Calu3 (cell line): ENCODE measurements around the gene CFD. TPM values are rescaled to one million over a fixed set of nuclear protein-coding genes. Genes with fewer than 3 reads are reported as not detected.
A peak's percentile ranks its signal among the peaks of the same experiment; 100 is the strongest.

ENCODE experiments used
- BruUV-seq: library from RNA; stranded (reverse); fragments of 400-500 nt; replicated peaks from 2 replicates; lab custom pipeline; 2021; lab: Mats Ljungman, UMichigan
- CTCF ChIA-PET: fragments of 300-600 bp; sonication (Branson Sonifier 250); formaldehyde crosslinking; loops from one replicate; lab custom pipeline; 2022; ENCODE audit warnings: antibody characterized with exemption; lab: Charles Lee
- DNase-seq: peaks from one replicate; pipeline ENCODE4 v3.0.0; 2022
- H3K27ac Mint-ChIP-seq: one replicate; pipeline ENCODE4 v1.8.0; 2022; ENCODE audit warnings: mixed read lengths; ENCODE audit not compliant: unreplicated experiment
- H3K27me3 Mint-ChIP-seq: one replicate; pipeline ENCODE4 v1.8.0; 2022; ENCODE audit warnings: mixed read lengths; ENCODE audit not compliant: unreplicated experiment
- H3K36me3 Mint-ChIP-seq: one replicate; pipeline ENCODE4 v1.8.0; 2022; ENCODE audit warnings: mild to moderate bottlenecking, moderate library complexity, mixed read lengths; ENCODE audit not compliant: insufficient read depth, unreplicated experiment
- H3K4me1 Mint-ChIP-seq: one replicate; pipeline ENCODE4 v1.8.0; 2022; ENCODE audit warnings: mild to moderate bottlenecking, low read depth, mixed read lengths; ENCODE audit not compliant: unreplicated experiment
- H3K4me3 Mint-ChIP-seq: one replicate; pipeline ENCODE4 v1.8.0; 2022; ENCODE audit warnings: mild to moderate bottlenecking, low read depth, moderate library complexity, mixed read lengths; ENCODE audit not compliant: unreplicated experiment
- H3K9me3 Mint-ChIP-seq: one replicate; pipeline ENCODE4 v1.8.0; 2022; ENCODE audit warnings: low read depth, mixed read lengths; ENCODE audit not compliant: unreplicated experiment
- CTCF ChIP-seq: fragments of 200-600 bp; IDR thresholded peaks from one replicate; pipeline ENCODE4 v1.8.0; 2022; ENCODE audit warnings: antibody characterized with exemption; ENCODE audit not compliant: unreplicated experiment
- intact Hi-C: fragments of 100-400 bp; cut with micrococcal nuclease; formaldehyde crosslinking; loops from one replicate; pipeline ENCODE4 v1.10.0; 2022; ENCODE audit not compliant: unreplicated experiment
- total RNA-seq: library from RNA; stranded (reverse); gene quantifications from 2 replicates; pipeline ENCODE4 v1.2.3, GENCODE V29; 2022

Gene CFD
- total RNA-seq, 1 experiment from 2014 or later: 2.3 TPM

DNA sequence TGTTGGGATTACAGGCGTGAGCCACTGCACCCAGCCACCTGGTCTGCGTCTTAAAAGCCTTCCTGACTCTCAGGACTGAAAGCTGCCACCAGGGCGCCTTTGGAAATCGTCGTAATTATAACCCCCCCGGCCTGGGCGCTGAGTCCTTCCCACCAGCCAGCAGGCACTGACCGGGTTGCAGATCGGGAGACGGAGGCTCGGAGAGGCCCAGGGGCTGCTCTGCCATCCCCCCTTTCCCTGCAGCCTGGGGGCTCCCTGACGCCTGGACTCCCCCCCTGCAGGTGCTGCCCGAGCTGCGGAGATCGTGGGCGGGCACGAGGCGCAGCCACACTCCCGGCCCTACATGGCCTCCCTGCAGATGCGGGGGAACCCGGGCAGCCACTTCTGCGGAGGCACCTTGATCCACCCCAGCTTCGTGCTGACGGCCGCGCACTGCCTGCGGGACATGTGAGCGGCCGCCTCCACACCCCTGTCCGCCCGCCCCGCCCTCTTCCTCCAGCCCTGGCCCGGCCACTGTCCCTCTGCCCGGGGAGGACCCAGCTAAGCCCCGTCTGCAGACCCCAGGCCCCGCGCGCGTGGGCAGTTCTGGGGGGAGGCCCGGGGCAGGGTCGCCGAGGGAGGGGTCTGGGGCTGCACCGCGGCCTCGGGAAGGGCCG lies 16.2 kb upstream of the CFD start:
- peak; percentile 40 for DNase-seq
- no peak for TF ChIP-seq CTCF
- no TSS peak for BruUV-seq
- Mint-ChIP-seq H3K9me3 (peaks cover 3% of the 10 kb centered on the region), H3K4me1 (peaks cover 9% of the 10 kb centered on the region), H3K27ac (no peak overlapping the region), H3K36me3 (peaks cover 3% of the 10 kb centered on the region), H3K4me3 (peak overlapping the region; percentile 24), H3K27me3 (peaks cover 59% of the 10 kb centered on the region)
- intact Hi-C loops: no loop called here
- CTCF ChIA-PET: no interaction called here

DNA sequence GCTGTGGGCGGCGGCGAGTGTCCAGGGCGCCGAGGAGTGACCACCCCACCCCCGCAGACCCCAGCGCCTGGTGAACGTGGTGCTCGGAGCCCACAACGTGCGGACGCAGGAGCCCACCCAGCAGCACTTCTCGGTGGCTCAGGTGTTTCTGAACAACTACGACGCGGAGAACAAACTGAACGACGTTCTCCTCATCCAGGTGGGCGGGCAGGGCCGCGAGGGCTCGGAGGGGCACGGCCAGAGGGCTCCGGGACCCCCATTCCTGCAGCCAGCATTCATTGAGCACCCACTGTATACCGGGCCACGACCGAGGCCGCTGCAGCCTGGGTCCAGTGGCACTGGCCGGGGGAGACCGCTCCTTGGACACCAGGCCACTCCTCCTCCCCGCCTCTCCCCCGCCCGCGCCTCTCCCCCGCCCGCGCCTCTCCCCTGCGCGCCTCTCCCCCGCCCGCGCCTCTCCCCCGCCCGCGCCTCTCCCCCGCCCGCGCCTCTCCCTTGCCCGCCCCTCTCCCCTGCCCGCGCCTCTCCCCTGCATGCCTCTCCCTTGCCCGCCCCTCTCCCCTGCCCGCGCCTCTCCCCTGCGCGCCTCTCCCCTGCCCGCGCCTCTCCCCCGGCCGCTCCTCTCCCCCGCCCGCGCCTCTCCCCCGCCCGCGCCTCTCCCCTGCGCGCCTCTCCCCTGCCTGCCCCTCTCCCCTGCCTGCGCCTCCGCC lies 15.5 kb upstream of the CFD start:
- TF ChIP-seq CTCF: no peak
- no peak overlapping the region for H3K27ac Mint-ChIP-seq
- peak overlapping the region; percentile 26 for H3K4me3 Mint-ChIP-seq
- intact Hi-C loops: no loop called here
- CTCF ChIA-PET: interaction anchor here (0.8 kb wide), 1 partner anchor 43 kb away, joined by 6 read pairs; no protein-coding TSS in a partner anchor
- no TSS peak for BruUV-seq
- H3K36me3 Mint-ChIP-seq: peaks cover 3% of the 10 kb centered on the region
- H3K27me3 Mint-ChIP-seq: peaks cover 66% of the 10 kb centered on the region
- no peak for DNase-seq
- H3K4me1 Mint-ChIP-seq: peaks cover 9% of the 10 kb centered on the region
- H3K9me3 Mint-ChIP-seq: peaks cover 3% of the 10 kb centered on the region

DNA sequence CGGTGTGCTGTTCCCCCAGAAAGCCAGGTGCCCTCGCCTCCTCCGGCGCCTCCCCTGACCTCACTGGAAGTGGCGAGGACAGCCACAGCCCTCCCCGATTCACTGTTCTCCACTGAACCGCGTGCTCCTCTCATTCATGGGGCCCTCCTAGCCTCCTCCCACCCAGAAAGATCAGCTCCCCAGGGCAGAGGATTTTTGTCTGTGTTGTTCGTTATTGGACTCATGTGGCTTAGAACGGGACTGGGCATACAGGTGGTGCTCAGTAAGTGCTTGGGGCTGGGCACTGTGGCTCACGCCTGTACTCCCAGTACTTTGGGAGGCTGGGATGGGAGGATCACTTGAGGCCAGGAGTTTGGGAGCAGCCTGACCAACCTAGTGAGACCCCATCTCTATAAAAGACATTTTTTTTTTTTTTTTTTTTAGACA lies 14.9 kb upstream of the CFD start:
- TF ChIP-seq CTCF: no peak
- CTCF ChIA-PET: interaction anchor here (0.8 kb wide), 1 partner anchor 44 kb away, joined by 6 read pairs; no protein-coding TSS in a partner anchor
- Mint-ChIP-seq H3K4me3 (peak overlapping the region; percentile 26), H3K9me3 (peaks cover 3% of the 10 kb centered on the region), H3K36me3 (peaks cover 3% of the 10 kb centered on the region), H3K27ac (no peak overlapping the region), H3K4me1 (peaks cover 9% of the 10 kb centered on the region), H3K27me3 (peaks cover 66% of the 10 kb centered on the region)
- BruUV-seq: no TSS peak
- intact Hi-C loops: no loop called here
- DNase-seq: no peak

- no peak for DNase-seq
- BruUV-seq: no TSS peak
- peaks cover 9% of the 10 kb centered on the region for H3K4me1 Mint-ChIP-seq
- H3K4me3 Mint-ChIP-seq: no peak overlapping the region
- CTCF ChIA-PET: no interaction called here
- H3K36me3 Mint-ChIP-seq: peaks cover 3% of the 10 kb centered on the region
- TF ChIP-seq CTCF: no peak
- H3K27ac Mint-ChIP-seq: no peak overlapping the region
- peaks cover 63% of the 10 kb centered on the region for H3K27me3 Mint-ChIP-seq
- peaks cover 3% of the 10 kb centered on the region for H3K9me3 Mint-ChIP-seq
- intact Hi-C loops: no loop called here
Observed at GRCh38 chr19:845707-846521, 13.6 kb upstream of the CFD start.
